ENCODE measurements around the gene OR10G6. TPM values are rescaled to one million over a fixed set of nuclear protein-coding genes. Genes with fewer than 3 reads are reported as not detected.
"Not testable (repeated sequence)": the region's sequence is repeated elsewhere in the genome, so short reads cannot be mapped to it uniquely, and the experiment has no call there.

Gene OR10G6
- total RNA-seq, 4 donors from 2014 or later = not detected

DNA sequence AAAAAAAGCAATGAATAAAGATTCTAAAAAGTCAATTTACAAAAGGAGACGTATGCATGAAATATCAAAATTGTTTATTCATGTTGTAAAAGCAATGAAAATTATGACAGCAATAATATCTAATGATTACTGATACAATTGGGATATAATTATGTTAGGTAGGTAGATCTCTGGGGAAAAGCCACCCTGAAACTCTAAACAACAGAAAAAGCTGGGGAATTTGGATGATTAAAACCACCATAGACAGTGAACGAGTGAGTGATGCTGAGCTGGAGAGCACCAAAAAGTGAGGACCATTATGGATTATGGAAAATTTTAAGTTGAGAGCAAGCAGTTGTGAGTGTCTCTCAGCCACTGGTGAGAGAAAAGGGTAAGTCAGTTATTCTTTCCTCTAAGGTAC is 31.5 kb upstream of the OR10G6 start, which contains the start of gene OR10G8:
Gene OR10G8, plus strand, starts transcription at position 301 of the 400 bp plus-strand sequence. CDS start 2,825 bp downstream, outside the sequence.
- DNase-seq (ENCODE audit: low spot score in 2 of 2) = no peak
- WGBS = 80% methylated on average over 2 of the region's 2 CpGs

DNA sequence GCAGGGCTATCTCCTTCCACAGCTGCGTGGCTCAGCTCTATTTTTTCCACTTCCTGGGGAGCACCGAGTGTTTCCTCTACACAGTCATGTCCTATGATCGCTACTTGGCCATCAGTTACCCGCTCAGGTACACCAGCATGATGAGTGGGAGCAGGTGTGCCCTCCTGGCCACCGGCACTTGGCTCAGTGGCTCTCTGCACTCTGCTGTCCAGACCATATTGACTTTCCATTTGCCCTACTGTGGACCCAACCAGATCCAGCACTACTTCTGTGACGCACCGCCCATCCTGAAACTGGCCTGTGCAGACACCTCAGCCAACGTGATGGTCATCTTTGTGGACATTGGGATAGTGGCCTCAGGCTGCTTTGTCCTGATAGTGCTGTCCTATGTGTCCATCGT is 20.9 kb upstream of the OR10G6 start:
- not testable (repeated sequence) for DNase-seq (ENCODE audit: low spot score in 2 of 2); H3K36me3 ChIP-seq; H3K27ac ChIP-seq; H3K27me3 ChIP-seq; H3K9me3 ChIP-seq; H3K4me3 ChIP-seq; H3K4me1 ChIP-seq
- 89% methylated on average over 4 of the region's 9 CpGs for WGBS

More for the DNA sequence above, 31.5 kb upstream of the OR10G6 start, which contains the start of gene OR10G8:
- Histone ChIP-seq H3K36me3 (no peaks in the 10 kb centered on the region), H3K4me3 (no peak within 1 kb of the TSS), H3K4me1 (no peaks in the 10 kb centered on the region), H3K9me3 (no peaks in the 10 kb centered on the region), H3K27me3 (no peaks in the 10 kb centered on the region), H3K27ac (no peak within 1 kb of the TSS)
- TF ChIP-seq POLR2A (IDR thresholded peaks at IDR 0.05) (no peak), POLR2AphosphoS5 (IDR thresholded peaks at IDR 0.05) (no peak), EP300 (IDR thresholded peaks at IDR 0.05) (no peak)
- TF ChIP-seq, protein P1, sequence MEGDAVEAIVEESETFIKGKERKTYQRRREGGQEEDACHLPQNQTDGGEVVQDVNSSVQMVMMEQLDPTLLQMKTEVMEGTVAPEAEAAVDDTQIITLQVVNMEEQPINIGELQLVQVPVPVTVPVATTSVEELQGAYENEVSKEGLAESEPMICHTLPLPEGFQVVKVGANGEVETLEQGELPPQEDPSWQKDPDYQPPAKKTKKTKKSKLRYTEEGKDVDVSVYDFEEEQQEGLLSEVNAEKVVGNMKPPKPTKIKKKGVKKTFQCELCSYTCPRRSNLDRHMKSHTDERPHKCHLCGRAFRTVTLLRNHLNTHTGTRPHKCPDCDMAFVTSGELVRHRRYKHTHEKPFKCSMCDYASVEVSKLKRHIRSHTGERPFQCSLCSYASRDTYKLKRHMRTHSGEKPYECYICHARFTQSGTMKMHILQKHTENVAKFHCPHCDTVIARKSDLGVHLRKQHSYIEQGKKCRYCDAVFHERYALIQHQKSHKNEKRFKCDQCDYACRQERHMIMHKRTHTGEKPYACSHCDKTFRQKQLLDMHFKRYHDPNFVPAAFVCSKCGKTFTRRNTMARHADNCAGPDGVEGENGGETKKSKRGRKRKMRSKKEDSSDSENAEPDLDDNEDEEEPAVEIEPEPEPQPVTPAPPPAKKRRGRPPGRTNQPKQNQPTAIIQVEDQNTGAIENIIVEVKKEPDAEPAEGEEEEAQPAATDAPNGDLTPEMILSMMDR (IDR thresholded peaks at IDR 0.05) = no peak

DNA sequence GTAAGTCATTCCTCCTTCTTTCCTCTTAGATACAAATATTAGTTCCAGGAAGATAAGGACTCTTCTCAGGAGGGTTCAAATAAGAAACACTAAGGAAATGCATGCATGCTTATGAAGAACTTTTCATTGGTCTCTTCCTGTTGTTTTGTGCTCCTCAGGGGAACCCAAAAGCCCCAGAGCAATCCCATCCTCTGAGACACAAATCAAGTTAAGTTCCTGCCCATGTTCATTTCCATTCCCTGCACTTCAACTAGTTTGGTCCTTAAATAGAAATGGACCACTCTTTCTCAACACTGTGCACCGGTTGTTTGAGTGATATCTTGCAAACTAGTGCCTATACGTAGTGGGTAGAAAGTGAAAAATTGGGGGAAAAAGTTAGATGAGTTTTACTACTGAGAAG is 17.7 kb upstream of the OR10G6 start, which contains the start of gene OR10G4:
Gene OR10G4, plus strand, starts transcription at position 301 of the 400 bp plus-strand sequence. CDS start 2,578 bp downstream, outside the sequence.
- H3K27ac ChIP-seq = no peak within 1 kb of the TSS
- H3K27me3 ChIP-seq = no peaks in the 10 kb centered on the region
- TF ChIP-seq POLR2AphosphoS5 (IDR thresholded peaks at IDR 0.05) (no peak), POLR2A (IDR thresholded peaks at IDR 0.05) (no peak), EP300 (IDR thresholded peaks at IDR 0.05) (no peak)
- TF ChIP-seq, protein P1 (IDR thresholded peaks at IDR 0.05) = no peak
- no peaks in the 10 kb centered on the region for H3K9me3 ChIP-seq
- no peak within 1 kb of the TSS for H3K4me3 ChIP-seq
- DNase-seq (ENCODE audit: low spot score in 2 of 2) = no peak
- no peaks in the 10 kb centered on the region for H3K36me3 ChIP-seq
- WGBS = 88% methylated on average over 2 of the region's 2 CpGs
- no peaks in the 10 kb centered on the region for H3K4me1 ChIP-seq

DNA sequence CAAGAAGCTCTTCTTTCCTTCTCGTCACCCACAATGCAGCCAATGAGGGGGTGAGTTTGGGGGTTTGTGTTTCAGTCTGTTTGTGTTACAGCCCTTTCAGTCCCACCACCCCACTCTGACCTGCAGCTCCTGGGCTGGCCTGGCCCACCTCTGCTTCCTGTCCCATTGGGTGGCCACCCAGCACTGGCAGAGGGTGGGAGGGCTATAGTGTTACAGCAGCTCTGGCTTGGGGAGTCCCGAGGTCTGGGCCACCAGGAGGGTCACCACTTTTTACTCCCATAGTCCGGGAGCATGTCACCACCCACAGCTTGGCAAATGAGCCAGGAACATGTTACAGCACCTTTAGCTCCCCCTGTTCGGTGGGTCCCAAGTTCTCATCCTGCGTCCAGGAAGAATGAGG is 15.7 kb downstream of the OR10G6 start:
- Histone ChIP-seq H3K27me3 (no peaks in the 10 kb centered on the region), H3K4me3 (no peak overlapping the region), H3K27ac (no peak overlapping the region), H3K4me1 (no peaks in the 10 kb centered on the region), H3K36me3 (no peaks in the 10 kb centered on the region), H3K9me3 (no peaks in the 10 kb centered on the region)
- DNase-seq (ENCODE audit: low spot score in 2 of 2) = no peak
- 87% methylated on average over 5 of the region's 5 CpGs for WGBS
- TF ChIP-seq EP300 (IDR thresholded peaks at IDR 0.05) (no peak), POLR2A (IDR thresholded peaks at IDR 0.05) (no peak), POLR2AphosphoS5 (IDR thresholded peaks at IDR 0.05) (no peak)
- TF ChIP-seq, protein P1 (IDR thresholded peaks at IDR 0.05) = no peak

DNA sequence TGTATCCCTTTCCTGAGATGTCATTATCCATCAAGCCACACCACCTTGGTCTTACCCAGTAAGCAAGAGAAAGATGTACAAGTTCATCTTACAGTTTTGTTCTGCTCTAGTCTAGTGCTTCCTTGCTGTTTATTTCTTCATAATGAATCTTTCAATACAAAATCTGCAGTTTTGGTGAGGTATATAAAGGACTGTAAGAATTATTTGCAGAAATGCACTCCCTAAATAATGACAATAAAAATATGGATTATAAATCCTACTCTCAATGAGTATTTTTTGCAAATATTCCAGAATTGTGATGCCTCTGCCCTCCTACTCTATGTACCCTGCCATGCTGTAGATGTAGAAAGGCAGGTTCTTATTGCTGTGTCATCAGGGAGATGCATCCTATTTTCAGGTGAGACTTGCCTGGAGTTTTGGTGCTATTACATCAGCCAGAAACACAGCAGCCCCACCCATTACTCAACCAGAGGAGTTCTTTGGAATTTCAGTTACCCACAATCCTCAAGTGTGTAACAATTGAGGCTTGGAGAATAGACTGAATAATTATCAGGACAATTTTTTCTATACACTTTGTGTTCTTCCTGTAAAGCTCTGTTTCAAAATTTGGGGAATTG is 17.1 kb downstream of the OR10G6 start, which contains the start of gene OR10S1:
Gene OR10S1, minus strand, starts transcription at position 51 of the 617 bp plus-strand sequence. CDS start 117 bp downstream, outside the sequence.
- H3K9me3 ChIP-seq = no peaks in the 10 kb centered on the region
- H3K27me3 ChIP-seq = no peaks in the 10 kb centered on the region
- no peak within 1 kb of the TSS for H3K27ac ChIP-seq
- no peaks in the 10 kb centered on the region for H3K36me3 ChIP-seq
- no peak for TF ChIP-seq EP300 (IDR thresholded peaks at IDR 0.05)
- TF ChIP-seq, protein P1 (IDR thresholded peaks at IDR 0.05) = no peak
- no peak for TF ChIP-seq POLR2A (IDR thresholded peaks at IDR 0.05)
- TF ChIP-seq POLR2AphosphoS5 (IDR thresholded peaks at IDR 0.05) = no peak
- no peaks in the 10 kb centered on the region for H3K4me1 ChIP-seq
- DNase-seq (ENCODE audit: low spot score in 2 of 2) = no peak
- H3K4me3 ChIP-seq = no peak within 1 kb of the TSS
